DMS153 treated with DMSO at 0.1 percent for 48 hours (cell line): ENCODE results near the gene RMDN2.
"Not testable (repeated sequence)": the region's sequence is repeated elsewhere in the genome, so short reads cannot be mapped to it uniquely, and the experiment has no call there.

ENCODE experiments used
- DNase-seq: peaks from one replicate; lab custom pipeline; 2025; ENCODE audit not compliant: unreplicated experiment; lab: John Stamatoyannopoulos, UW

RMDN2 gene

DNA sequence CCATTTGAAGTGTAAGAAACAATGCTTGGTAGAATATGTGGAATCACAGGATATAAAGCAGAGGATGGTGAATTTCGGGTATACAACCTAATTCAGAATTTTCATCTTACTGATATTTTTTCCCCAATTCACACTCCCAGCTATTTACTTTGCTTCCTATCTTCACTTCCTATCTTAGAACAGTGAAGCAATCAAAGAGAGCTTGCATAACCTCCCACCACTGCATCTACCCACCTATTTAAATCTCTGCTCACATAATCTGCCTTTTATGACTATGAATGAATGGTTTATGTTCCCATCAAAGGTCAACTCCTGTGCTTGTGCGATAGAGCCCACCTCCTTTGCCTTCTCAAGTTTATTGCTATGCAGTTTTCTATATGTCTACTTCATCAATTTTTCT is 3.3 kb downstream of the RMDN2 start:
- DNase-seq = no peak

DNA sequence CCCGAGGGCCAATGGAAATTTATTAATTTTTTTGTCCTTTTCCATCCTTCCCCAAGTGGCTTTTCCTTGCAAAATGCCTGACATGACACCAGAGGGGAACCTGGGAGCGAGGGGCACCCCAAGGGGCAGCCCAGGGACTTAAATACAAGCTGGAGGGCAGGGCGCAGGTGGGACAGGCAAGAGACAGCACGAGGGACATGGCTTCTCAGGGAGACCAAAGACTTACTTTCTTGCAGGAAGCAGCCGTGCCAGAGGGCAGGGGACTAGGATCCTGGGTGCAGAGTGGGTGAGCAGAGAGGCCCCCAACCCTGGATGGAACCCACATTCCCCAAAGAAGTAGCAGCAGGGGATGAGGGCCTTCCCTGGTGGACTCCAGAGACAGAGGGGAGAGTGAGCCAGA is 5.3 kb downstream of the RMDN2 start:
- not testable (repeated sequence) for DNase-seq

DNA sequence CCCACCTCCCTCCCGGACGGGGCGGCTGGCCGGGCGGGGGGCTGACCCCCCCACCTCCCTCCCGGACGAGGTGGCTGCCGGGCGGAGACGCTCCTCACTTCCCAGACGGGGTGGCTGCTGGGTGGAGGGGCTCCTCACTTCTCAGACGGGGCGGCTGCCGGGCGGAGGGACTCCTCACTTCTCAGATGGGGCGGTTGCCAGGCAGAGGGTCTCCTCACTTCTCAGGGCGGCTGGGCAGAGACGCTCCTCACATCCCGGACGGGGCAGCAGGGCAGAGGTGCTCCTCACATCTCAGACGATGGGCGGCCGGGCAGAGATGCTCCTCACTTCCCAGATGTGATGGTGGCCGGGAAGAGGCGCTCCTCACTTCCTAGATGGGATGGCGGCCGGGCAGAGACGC is 7.8 kb downstream of the RMDN2 start:
- DNase-seq = not testable (repeated sequence)

DNA sequence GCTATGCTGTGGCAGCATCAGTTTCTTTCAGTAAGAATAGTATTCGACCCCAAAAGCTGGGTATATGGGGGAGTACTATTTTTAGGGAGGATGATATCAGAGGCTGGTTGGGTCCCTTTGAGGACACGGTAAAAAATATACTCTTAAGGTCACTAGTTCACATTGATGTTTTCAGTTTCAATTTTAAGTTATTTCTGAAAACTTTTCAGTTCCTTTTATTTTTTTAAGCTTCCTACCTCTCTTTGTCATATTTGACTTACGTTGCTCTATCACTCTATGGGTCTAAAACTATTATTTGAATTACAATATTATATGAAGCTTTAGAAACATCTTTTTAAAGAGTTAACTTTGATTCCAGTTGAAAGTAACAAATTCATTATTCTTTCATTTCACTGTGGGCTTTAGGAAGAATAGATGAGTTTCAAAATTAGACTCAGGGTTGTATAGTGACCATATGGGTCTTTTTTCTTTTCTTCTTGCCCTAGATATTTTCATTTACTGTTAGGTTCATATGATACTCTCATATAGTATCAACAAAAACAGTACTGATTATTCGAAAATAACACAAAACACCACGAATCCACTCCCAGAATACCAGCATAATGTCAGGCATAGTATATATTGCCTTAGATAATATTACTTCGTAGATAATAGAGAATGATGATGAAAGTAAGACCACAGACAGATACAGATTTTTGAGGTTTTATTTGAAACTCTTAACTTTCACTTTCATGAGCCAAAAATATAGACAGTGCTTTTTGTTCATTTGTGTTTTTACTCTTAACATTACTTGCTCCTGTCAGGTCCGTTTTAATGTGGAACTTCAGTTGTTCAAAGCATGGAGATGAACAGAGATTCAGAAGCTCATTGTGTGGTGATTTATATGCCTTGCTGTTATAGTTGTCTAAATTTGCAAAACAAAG is 9.8 kb downstream of the RMDN2 start:
- no peak for DNase-seq

DNA sequence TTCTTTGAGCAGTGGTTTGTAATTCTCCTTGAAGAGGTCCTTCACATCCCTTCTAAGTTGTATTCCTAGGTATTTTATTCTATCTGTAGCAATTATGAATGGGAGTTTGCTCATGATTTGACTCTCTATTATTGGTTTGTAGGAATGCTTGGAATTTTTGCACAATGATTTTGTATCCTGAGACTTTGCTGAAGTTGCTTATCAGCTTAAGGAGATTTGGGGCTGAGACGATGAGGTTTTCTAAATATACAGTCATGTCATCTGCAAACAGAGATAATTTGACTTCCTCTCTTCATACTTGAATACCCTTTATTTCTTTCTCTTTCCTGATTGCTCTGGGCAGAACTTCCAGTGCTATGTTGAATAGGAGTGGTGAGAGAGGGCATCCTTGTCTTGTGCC is 12.5 kb downstream of the RMDN2 start:
- DNase-seq = not testable (repeated sequence)

DNA sequence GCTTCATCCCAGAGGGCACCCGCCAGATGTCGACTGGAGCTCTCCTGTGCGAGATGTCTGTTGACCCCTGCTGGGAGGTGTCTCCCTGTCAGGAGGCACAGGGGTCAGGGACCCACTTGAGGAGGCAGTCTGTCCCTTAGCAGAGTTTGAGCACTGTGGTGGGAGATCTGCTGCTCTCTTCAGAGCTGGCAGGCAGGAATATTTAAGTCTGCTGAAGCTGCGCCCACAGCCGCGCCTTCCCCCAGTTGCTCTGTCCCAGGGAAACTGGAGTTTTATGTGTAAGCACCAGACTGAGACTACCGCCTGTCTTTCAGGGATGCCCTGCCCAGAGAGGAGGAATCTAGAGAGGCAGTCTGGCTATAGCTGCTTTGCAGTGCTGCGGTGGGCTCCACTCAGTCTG is 16.2 kb downstream of the RMDN2 start:
- not testable (repeated sequence) for DNase-seq

DNA sequence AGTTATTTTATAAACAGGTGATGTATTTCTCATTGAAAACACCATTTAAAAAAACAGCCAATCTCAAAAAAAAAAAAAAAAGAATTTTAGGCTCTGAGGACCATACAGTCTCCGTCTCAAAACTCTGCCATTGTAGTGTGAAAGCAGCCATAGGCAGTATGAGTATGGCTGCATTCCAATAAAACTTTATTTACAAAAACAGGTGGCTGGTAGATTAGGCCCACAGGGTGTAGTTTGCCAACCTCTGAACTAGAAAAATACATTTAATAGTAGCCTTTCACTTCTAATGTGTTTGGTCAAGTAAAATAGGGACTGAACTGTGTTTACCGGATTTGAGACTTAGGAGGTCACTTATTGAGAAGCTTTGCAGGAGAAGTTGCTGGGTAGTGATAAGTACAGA is 19.2 kb downstream of the RMDN2 start:
- DNase-seq = no peak

DNA sequence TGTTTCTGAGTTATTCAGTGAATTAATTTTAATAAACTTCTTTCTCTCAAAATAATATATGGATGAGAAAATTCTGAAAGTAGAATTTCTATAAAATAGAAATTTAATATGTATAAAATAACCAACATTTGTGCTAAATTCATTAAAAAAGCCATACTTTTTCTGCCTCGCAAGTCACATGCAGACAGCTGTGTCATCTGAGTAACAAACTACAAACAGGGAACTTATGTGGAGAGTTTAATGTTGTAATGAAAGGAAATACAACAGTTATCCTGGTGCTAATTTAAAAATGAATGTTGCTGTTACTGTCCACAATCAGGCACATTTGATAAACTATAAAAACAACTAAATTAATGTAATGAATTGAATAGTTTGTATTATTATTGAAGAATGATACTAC is 22.2 kb downstream of the RMDN2 start:
- no peak for DNase-seq

DNA sequence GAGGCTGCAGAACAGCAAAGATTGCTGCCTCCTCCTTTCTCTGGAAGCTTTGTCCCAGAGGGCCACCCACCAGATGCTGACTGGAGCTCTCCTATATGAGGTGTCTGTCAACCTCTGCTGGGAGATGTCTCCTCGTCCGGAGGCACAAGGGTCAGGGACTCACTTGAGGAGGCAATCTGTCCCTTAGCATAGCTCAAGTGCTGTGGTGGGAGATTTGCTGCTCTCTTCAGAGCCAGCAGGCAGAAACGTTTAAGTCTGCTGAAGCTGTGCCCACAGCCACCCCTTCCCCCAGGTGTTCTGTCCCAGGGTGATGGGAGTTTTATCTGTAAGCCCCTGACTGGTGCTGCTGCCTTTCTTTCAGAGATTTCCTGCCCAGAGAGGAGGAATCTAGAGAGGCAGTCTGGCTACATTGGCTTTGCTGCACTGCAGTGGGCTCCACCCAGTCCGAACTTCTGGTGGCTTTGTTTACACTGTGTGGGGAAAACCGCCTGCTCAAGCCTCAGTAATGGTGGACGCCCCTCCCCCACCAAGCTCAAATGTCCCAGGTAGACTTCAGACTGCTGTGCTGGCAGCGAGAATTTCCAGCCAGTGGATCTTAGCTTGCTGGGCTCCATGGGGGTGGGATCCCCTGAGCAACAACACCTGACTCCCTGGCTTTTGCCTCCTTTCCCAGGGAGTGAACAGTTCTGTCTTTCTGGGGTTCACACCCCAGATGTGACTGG is 37.1 kb downstream of the RMDN2 start:
- not testable (repeated sequence) for DNase-seq

DNA sequence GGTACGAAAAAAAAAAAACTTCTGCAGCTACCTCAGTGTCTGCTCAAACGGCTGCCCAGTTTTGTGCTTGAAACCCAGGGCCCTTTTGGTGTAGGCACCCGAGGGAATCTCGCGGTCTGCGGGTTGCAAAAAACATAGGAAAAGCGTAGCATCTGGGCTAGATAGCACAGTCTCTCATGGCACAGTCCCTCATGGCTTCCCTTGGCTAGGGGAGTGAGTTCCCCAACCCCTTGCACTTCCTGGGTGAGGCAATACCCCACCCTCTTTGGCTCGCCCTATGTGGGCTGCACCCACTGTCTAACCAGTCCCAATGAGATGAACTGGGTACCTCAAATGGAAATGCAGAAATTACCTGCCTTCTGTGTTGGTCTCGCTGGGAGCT is 37.6 kb downstream of the RMDN2 start:
- DNase-seq = not testable (repeated sequence)

DNA sequence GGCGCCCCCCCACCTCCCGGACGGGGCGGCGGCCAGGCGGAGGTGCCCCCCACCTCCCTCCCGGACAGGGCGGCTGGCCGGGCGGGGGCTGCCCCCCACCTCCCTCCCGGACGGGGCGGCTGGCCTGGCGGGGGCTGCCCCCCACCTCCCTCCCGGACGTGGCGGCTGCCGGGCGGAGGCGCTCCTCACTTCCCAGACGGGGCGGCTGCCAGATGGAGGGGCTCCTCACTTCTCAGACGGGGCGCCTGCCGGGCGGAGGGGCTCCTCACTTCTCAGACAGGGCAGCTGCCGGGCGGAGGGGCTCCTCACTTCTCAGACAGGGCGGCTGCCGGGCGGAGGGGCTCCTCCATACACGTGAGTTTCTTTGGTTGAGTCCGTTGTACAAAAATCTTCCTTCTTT is 38.8 kb downstream of the RMDN2 start:
- not testable (repeated sequence) for DNase-seq

DNA sequence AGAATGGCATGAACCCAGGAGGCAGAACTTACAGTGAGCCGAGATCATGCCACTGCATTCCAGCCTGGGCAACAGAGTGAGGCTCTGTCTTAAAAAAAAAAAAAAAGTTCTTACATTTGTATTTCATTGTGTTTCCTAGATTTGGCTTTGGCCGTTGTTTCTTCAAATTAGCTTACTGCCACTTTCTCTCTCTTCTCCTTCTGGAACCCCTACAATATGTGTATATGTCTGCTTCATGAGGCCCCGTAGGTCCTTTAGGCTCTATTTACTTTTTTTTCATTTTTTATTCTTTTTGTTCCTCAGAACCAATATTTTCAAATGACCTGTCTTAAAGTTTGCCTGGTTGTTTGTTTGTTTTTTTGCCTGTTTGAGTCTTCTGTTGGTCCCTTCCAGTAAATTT is 41.2 kb downstream of the RMDN2 start:
- DNase-seq = no peak

DNA sequence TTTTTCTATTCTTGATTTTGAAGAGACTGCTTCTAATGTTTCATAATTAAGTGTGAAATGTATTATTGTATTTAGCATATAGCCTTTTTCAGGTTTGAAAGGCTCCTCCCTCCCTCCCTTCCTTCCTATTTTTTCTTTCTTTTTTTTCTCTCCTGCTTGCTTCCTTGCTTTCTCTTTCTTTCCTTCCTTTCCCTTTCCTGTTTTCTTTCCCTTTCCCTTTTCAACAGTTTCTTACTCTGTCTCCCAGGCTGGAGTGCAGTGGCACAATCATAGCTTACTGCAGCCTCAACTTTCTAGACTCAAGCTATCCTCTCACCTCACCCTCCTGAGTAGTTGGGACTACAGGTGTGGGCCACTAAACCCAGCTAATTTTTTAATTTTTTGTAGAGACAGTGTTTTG is 44.6 kb downstream of the RMDN2 start:
- no peak for DNase-seq

DNA sequence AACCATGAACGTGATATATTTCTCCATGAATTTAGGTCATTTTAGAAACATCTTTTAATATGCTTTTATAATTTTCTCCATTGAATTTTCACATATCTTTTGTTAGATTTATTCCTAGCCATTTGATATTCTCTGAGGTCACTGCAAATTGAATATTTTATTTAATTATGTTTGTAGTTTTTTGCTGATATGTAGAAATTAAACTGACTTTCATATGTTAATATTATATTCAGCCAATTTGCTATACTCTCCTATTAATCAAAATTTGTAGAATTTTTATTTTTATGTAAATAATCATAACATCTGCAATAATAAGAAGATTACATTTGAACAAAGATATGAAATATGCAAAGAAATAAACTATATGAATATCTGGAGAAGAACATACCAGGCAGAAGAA is 46.9 kb downstream of the RMDN2 start:
- no peak for DNase-seq

DNA sequence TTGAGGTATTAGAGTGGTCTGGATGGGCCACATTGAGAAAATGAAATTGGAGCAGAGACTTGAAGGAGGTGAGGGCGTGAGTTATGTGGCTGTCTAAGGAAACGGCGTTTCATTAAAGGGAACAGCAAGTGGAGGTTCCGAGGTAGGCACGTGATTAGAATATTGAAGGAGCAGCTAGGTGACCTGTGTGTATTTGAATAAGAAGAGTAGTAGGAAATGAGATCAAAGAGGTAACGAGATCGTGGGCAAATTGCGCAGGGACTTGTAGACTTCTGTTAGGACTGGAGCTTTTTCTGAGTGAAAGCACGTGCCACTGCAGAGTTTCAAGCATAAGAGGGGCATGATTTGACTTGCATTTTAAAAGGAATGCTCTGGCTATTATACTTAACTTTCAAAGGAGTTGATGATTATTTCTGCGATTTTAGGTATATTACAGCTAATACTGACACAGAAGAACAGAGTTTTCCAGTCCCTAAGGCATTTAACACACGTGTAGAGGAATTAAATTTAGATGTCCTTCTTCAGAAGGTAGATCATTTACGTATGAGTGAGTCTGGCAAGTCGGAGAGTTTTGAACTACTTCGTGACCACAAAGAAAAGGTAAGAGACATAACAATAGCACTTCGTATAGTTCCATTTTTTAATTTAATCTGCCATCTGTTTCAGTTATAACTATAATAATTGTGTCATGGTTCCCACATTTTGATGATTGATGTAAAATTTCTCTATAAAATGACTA is 48.7 kb downstream of the RMDN2 start:
- DNase-seq = no peak

DNA sequence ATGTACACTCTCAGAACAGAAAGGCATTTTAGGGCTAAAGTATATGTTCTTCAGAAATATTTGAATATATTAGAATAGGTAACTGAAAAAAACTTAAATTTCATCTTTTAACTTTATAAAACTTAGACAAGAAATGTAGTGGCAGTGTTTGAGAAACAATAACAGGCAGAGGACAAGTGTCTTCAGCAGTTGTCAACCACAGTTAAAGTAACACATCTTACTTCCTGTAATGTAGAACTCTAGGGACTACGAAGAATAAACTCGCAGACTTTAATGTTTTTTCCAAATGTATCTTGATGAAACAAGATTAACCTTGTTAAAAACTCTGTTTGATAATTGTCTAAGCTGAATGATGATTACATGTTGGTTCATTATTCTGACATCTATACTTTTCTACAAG is 50.7 kb downstream of the RMDN2 start:
- DNase-seq = no peak

DNA sequence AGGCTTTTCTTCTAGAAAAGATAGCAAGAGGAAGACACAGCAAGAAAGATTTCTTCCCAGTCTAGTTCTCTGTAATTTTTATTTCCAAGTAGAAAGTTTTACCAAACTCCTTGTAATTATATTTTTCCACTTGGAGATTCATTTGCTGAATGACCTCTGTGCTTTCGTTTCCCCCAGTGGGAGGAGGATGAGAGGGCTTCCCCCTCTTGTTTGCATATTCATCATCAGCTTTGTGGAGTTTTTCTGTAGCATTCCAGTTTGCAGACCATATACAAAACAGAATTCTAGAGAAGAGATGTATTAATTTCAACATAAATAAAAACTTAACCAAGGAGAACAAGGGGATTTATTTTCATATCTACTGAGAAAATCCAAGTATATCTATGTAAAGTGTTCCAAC is 51.3 kb downstream of the RMDN2 start:
- DNase-seq = no peak

DNA sequence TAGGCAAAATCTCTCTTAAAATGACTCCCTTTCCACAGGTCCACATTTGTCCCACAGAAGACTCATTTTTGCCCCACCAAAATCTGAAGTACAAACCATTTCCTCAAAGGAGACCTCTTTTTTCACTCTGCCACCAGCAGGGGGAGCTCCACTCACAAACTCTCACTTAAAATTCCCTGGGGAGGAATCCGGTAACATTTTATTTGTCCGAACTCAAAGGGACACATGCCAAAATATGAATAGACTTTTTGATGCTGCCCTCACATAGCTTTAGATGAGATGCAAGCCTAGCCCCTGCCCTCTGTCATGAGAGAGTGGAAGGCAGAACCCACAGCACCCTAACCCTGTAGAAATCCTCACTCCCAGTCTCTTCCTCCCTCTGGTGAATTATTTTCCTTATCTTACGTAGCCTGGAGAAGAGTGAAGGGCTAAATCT is 57.1 kb downstream of the RMDN2 start:
- DNase-seq = peak; percentile 57

DNA sequence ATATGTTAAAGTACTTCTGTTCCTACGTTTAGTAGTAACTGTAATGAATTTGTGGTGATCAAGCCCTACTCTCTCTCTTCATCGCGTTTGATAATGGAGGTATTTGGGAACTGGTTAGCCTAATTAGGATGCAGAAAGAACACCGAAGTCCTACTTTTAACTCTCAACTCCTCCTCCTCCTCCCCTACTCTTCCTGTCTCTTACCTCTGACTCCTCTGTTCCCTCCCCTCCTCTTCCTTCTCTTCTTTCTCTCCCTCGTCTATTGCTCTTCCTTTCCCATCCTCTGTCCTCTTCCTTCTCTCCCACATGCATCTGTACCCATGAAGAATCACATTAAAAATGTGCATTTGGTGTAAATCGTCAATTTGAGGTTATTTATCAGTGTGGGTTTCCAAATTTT is 57.8 kb downstream of the RMDN2 start:
- no peak for DNase-seq

DNA sequence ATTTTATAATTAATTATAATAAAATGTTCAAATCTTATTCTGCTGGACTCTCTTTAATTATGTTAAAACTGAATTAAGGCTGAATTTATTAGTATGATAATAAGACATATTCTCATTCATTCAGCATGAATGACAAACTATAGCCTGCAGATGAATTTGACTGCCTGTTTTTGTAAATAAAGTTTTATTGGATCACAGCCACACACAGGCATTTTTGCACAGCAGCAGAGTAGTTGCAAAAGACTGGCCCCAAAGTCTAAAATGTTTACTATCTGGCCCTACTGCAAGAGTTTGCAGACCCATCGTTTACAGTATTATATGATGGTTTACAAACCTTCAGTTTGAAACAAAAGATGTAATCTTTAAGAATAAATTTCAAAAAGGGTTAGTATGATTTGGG is 58.6 kb downstream of the RMDN2 start:
- no peak for DNase-seq

DNA sequence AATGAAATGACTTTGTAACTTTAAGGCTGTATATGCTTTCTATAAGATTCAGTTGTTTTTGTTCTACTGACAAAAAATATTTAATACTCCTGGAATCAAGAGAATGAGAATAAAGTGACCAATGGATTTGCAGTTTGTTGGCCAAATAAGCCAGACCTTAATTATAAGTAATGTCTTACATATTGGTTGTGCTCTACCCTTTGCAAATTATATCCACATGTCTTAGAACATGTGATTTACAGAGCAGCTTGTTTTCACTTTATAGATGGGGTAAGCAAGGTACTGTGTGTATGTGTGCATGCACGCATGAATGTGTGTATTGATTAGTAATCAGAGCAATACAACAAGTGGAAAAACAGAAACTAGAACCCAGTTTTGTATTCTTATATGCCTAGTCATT is 59.1 kb downstream of the RMDN2 start:
- DNase-seq = no peak

DNA sequence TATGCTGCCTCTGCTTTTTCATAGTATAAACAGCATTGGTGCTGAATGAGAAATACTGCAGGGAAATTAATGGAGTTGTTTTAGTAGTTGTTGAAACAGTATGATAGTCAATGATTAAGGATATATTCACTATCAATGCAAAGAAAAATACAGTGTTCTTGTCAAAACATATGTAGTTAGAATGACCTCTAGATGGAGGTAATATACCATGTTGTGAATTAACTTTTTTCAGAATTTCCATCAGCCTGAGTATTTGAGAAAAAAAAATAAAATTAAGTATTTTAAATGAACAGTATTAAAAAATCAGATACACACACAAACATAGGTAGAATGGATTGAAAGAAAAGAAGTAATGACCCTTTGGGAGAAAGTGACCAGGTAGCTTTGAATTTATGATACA is 59.5 kb downstream of the RMDN2 start:
- no peak for DNase-seq
